ENCODE measurements around the gene KNOP1.
"Not testable (repeated sequence)": the region's sequence is repeated elsewhere in the genome, so short reads cannot be mapped to it uniquely, and the experiment has no call there.

Gene KNOP1

GRCh38 chr16:19741354-19741753, 23.3 kb upstream of the KNOP1 start:
- no peak for DNase-seq (ENCODE audit: low read depth in 2 of 2)

GRCh38 chr16:19737306-19738038, 19.4 kb upstream of the KNOP1 start:
- no peak for DNase-seq (ENCODE audit: low read depth in 2 of 2)

- DNase-seq (ENCODE audit: low read depth in 2 of 2) = no peak
Measured at GRCh38 chr16:19735074-19735867, 17.2 kb upstream of the KNOP1 start.

GRCh38 chr16:19733551-19733950, 15.5 kb upstream of the KNOP1 start:
- DNase-seq (ENCODE audit: low read depth in 2 of 2) = no peak

- no peak for DNase-seq (ENCODE audit: low read depth in 2 of 2)
Measured at GRCh38 chr16:19728636-19728965, 10.6 kb upstream of the KNOP1 start.

- DNase-seq (ENCODE audit: low read depth in 2 of 2) = no peak
Measured at GRCh38 chr16:19722981-19723380, 5.0 kb upstream of the KNOP1 start.

GRCh38 chr16:19722269-19722952, 4.4 kb upstream of the KNOP1 start:
- DNase-seq (ENCODE audit: low read depth in 2 of 2) = no peak

GRCh38 chr16:19718624-19718965, 568 bp upstream of the KNOP1 start:
- DNase-seq (ENCODE audit: low read depth in 2 of 2) = no peak

GRCh38 chr16:19717314-19717713, 713 bp downstream of the KNOP1 start:
- no peak for DNase-seq (ENCODE audit: low read depth in 2 of 2)

GRCh38 chr16:19716728-19717127, 1.3 kb downstream of the KNOP1 start:
- not testable (repeated sequence) for DNase-seq (ENCODE audit: low read depth in 2 of 2)

- DNase-seq (ENCODE audit: low read depth in 2 of 2) = no peak
Measured at GRCh38 chr16:19716183-19716582, 1.8 kb downstream of the KNOP1 start.

- no peak for DNase-seq (ENCODE audit: low read depth in 2 of 2)
Measured at GRCh38 chr16:19715566-19715965, 2.5 kb downstream of the KNOP1 start.

GRCh38 chr16:19713697-19714096, 4.3 kb downstream of the KNOP1 start:
- no peak for DNase-seq (ENCODE audit: low read depth in 2 of 2)

GRCh38 chr16:19712418-19713058, 5.5 kb downstream of the KNOP1 start:
- no peak for DNase-seq (ENCODE audit: low read depth in 2 of 2)

- no peak for DNase-seq (ENCODE audit: low read depth in 2 of 2)
Measured at GRCh38 chr16:19711643-19712042, 6.4 kb downstream of the KNOP1 start.

GRCh38 chr16:19710991-19711545, 7.0 kb downstream of the KNOP1 start:
- no peak for DNase-seq (ENCODE audit: low read depth in 2 of 2)

- DNase-seq (ENCODE audit: low read depth in 2 of 2) = no peak
Measured at GRCh38 chr16:19710191-19710908, 7.7 kb downstream of the KNOP1 start.

- DNase-seq (ENCODE audit: low read depth in 2 of 2) = no peak
Measured at GRCh38 chr16:19709381-19710136, 8.5 kb downstream of the KNOP1 start.

GRCh38 chr16:19708296-19709205, 9.5 kb downstream of the KNOP1 start:
- DNase-seq (ENCODE audit: low read depth in 2 of 2) = no peak

Data from activated CD8-positive, alpha-beta memory T cell treated with anti-CD3 and anti-CD28 coated beads for 4 hours (primary cell).